Body of pancreas (tissue), 4 donors: ENCODE data around the gene SOST. TPM values are rescaled to one million over a fixed set of nuclear protein-coding genes. Genes with fewer than 3 reads are reported as not detected.

Experiments
- ATAC-seq: fragments of 150-250 bp; one replicate; pipeline ENCODE4 v1.9.1; 2016
- DNase-seq, 4 donors: peaks; one replicate each; pipeline ENCODE4 v3.0.0-alpha.2; 2019
- H3K27ac ChIP-seq, 4 donors: fragments of 200-600 bp; sonication (generic); 1 replicate in 3 of 4; 2 replicates in 1 of 4; pipeline versions ENCODE4 v1.5.1 to v1.6.1; 2016 to 2019; ENCODE audit warnings: mild to moderate bottlenecking in 1 of 4, mixed read lengths in 1 of 4, moderate library complexity in 1 of 4
- H3K27me3 ChIP-seq, 2 donors: fragments of 200-600 bp; sonication (generic); one replicate each; pipeline ENCODE4 v1.6.0; 2016; ENCODE audit warnings: mild to moderate bottlenecking in 1 of 2
- H3K36me3 ChIP-seq, 2 donors: fragments of 200-600 bp; sonication (generic); replicated peaks in 1 of 2; 2 replicates each; pipeline ENCODE4 v1.5.1; 2016; ENCODE audit warnings: low read depth in 2 of 2; ENCODE audit not compliant: insufficient read depth in 1 of 2
- H3K4me1 ChIP-seq: fragments of 200-600 bp; sonication (generic); one replicate; pipeline ENCODE4 v1.6.0; 2016
- H3K4me3 ChIP-seq, 2 donors: fragments of 200-600 bp; sonication (generic); 1 replicate in 1 of 2; 2 replicates in 1 of 2; pipeline ENCODE4 v1.5.1; 2016 to 2019
- H3K9me3 ChIP-seq, 3 donors: fragments of 200-600 bp; sonication (generic); 1 replicate in 2 of 3; 2 replicates in 1 of 3; pipeline ENCODE4 v1.5.1; 2016
- CTCF ChIP-seq, 7 experiments: fragments of 450-650 bp in 4 of 7; fragments of 200-600 bp in 3 of 7; sonication (generic) in 3 of 7; IDR thresholded peaks; one replicate each; pipeline ENCODE4 v1.5.1; 2016 to 2019; ENCODE audit warnings: antibody characterized with exemption in 7 of 7
- POLR2A ChIP-seq, 3 donors: fragments of 450-650 bp; IDR thresholded peaks; one replicate each; pipeline ENCODE4 v1.6.1; 2016; ENCODE audit warnings: antibody characterized with exemption in 3 of 3, mild to moderate bottlenecking in 2 of 3
- WGBS, 2 donors: methylation state at CpG; one replicate each; pipeline ENCODE4 v1.1.5; 2017; 5-methylcytosine and 5-hydroxymethylcytosine counted together
- intact Hi-C: fragments of 100-400 bp; cut with DNase I; formaldehyde crosslinking; loops from one replicate; pipeline ENCODE4 v1.15.1; 2023
- total RNA-seq, 2 donors: library from RNA; depleted of rRNA; stranded (reverse); fragments of >200 nt; gene quantifications; one replicate each; pipeline ENCODE4 v1.1.0, GENCODE V29; 2016

Gene SOST
- total RNA-seq, 2 donors from 2014 or later, result not detected

GRCh38 chr17:43710101-43710500 lies 48.5 kb downstream of the SOST start:
- TF ChIP-seq CTCF (IDR thresholded peaks at IDR 0.05), result no peak
- TF ChIP-seq POLR2A (IDR thresholded peaks at IDR 0.05), result no peak
- 69 to 76% methylated on average over 4 to 6 of the region's 6 CpGs for WGBS, 2 donors
- H3K4me3 ChIP-seq, result no peak overlapping the region
- no peaks in the 10 kb centered on the region for H3K9me3 ChIP-seq
- intact Hi-C loops, result no loop called here
- peaks cover 10% of the 10 kb centered on the region for H3K4me1 ChIP-seq
- no peaks in the 10 kb centered on the region for H3K36me3 ChIP-seq
- no peaks in the 10 kb centered on the region for H3K27me3 ChIP-seq
- DNase-seq, result no peak
- no peak overlapping the region for H3K27ac ChIP-seq
- no peak for ATAC-seq

DNA sequence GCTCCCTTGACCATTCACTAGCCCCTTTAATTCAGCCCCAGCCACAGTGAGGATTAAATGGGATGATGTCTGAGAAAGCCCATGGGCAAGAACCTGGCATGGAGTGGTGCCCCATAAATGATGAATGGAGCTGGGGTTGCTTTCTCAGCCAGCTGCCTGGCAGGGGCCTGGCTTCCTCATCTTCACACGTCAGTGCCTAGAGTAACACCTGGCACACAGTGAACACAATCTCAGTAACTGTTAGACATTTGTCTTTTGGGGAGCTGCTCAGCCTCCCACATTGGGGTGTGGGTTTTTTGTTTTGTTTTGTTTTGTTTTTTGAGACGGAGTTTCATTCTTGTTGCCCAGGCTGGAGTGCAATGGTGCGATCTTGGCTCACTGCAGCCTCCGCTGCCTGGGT lies 49.4 kb downstream of the SOST start:
- no peak for ATAC-seq
- peaks cover 10% of the 10 kb centered on the region for H3K4me1 ChIP-seq
- no peak for TF ChIP-seq CTCF (IDR thresholded peaks at IDR 0.05)
- no peak for TF ChIP-seq POLR2A (IDR thresholded peaks at IDR 0.05)
- H3K36me3 ChIP-seq, result no peaks in the 10 kb centered on the region
- DNase-seq, result no peak
- H3K27ac ChIP-seq, result no peak overlapping the region
- no peak overlapping the region for H3K4me3 ChIP-seq
- H3K9me3 ChIP-seq, result no peaks in the 10 kb centered on the region
- H3K27me3 ChIP-seq, result no peaks in the 10 kb centered on the region
- intact Hi-C loops, result no loop called here
- WGBS, 2 donors, result 78 to 84% methylated on average over 4 of the region's 4 CpGs

DNA sequence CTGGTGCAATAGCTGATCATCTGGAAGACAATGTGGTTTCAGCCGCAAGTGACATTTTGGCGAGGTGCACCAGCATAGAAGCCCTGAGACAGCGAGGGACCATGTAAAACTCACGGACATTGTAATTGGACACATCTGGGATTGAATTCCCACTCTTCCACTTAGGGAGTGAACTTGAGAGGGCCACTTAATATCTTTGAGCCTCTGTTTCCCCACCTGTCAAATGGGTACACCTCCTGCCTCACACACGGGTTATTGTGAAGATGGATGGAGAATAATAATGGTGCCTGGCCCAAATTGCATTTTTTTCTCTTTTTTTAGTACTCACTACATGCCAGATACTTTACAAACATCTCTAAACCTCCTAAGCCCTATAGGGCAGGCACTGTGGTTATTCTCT lies 51.4 kb downstream of the SOST start:
- H3K27ac ChIP-seq, result no peak overlapping the region
- H3K9me3 ChIP-seq, result no peaks in the 10 kb centered on the region
- WGBS, 2 donors, result 69 to 74% methylated on average over 3 to 5 of the region's 5 CpGs
- H3K27me3 ChIP-seq, result no peaks in the 10 kb centered on the region
- intact Hi-C loops, result no loop called here
- no peak for DNase-seq
- no peaks in the 10 kb centered on the region for H3K4me1 ChIP-seq
- H3K4me3 ChIP-seq, result no peak overlapping the region
- ATAC-seq, result no peak
- no peaks in the 10 kb centered on the region for H3K36me3 ChIP-seq
- TF ChIP-seq CTCF (IDR thresholded peaks at IDR 0.05) (no peak), POLR2A (IDR thresholded peaks at IDR 0.05) (no peak)

DNA sequence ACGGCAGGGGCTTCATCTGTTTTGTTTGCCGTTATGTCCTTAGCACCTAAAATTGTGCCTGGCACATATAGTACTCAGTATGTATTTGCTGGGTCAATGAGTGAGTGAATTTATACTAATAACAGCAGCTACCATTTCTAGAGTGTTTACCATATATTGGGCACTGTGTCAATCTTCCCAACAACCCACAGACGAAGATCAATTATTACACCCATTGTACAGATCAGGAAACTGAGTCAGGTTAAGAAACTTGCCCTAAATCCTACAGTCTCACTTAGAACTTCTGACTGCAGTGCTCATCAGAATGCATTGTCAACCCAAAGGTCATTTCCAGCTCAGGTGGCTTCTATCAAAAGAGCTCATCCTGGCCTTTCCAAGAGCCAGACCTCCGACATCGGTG lies 52.4 kb downstream of the SOST start:
- no peak overlapping the region for H3K4me3 ChIP-seq
- WGBS, 2 donors, result 69 to 74% methylated on average over 5 of the region's 5 CpGs
- TF ChIP-seq POLR2A (IDR thresholded peaks at IDR 0.05), result no peak
- TF ChIP-seq CTCF (IDR thresholded peaks at IDR 0.05), result no peak
- no peaks in the 10 kb centered on the region for H3K4me1 ChIP-seq
- H3K36me3 ChIP-seq, result no peaks in the 10 kb centered on the region
- H3K27ac ChIP-seq, result no peak overlapping the region
- intact Hi-C loops, result no loop called here
- DNase-seq (no peak), ATAC-seq (no peak)
- no peaks in the 10 kb centered on the region for H3K27me3 ChIP-seq
- H3K9me3 ChIP-seq, result no peaks in the 10 kb centered on the region

Other genes with a start within 250 kb of the SOST start
- 10 to 100 TPM in 1 of 2 donors, 1 to 10 TPM in 1; 6.2 to 28.7 TPM for gene ETV4, start 212.5 kb downstream of the SOST start, total RNA-seq
- gene MEOX1, start 96.9 kb downstream of the SOST start, total RNA-seq, result 1 to 10 TPM in 1 of 2 donors, under 1 TPM in 1; 0.52 to 2.3 TPM
- 10 to 100 TPM; 32.2 to 54.1 TPM for gene DUSP3, start 20.2 kb upstream of the SOST start, total RNA-seq
- not detected for gene CFAP97D1, start 21.6 kb upstream of the SOST start, total RNA-seq
- gene MPP3, start 74.4 kb upstream of the SOST start, total RNA-seq, result 10 to 100 TPM; 20.2 to 22.4 TPM
- 10 to 100 TPM in 1 of 2 donors, 1 to 10 TPM in 1; 1.8 to 15.5 TPM for gene CD300LG, start 88.4 kb upstream of the SOST start, total RNA-seq
- 1 to 10 TPM; 1.6 to 2.6 TPM for gene MPP2, start 148.7 kb upstream of the SOST start, total RNA-seq
- gene PPY, start 183.7 kb upstream of the SOST start, total RNA-seq, result 10 to 100 TPM; 15.5 to 51.6 TPM
- not detected for gene PYY, start 195.1 kb upstream of the SOST start, total RNA-seq
- 1 to 10 TPM in 1 of 2 donors, not detected in 1; 2.1 TPM for gene NAGS, start 245.8 kb upstream of the SOST start, total RNA-seq